ENCODE results near the gene APBA2. TPM values are rescaled to one million over a fixed set of nuclear protein-coding genes. Genes with fewer than 3 reads are reported as not detected.

Gene APBA2
- total RNA-seq, 4 donors from 2014 or later = 1.6 to 8.2 (median 2.5) TPM

GRCh38 chr15:29135702-29136646 lies 250.2 kb downstream of the APBA2 start:
- in situ Hi-C loops (cut with MboI; ENCODE audit: low pct_ligation_motif_present in 1 of 4, low pct_unique_long_range_greater_than_20kb in 1 of 4, low sequenced_read_pairs in 3 of 4) = no loop called here

DNA sequence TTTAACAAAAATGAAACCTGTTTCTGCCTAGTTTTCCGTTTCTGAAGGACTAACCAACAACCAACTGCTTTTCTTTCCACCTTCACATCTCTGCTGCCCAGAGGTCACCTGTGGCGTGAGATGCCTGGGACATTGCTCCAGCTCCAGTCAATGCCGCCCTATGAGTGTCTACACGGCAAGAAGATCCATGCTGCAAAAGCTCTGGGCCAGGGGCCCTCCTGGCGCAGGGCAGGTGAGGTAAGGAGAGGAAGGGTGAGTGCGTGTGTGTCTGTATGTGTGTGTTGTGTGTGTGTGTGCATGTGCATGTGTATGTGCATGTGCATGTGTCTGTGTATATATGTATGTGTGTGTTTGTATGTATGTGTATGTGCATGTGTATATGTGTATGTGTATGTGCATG lies 252.5 kb downstream of the APBA2 start:
- in situ Hi-C loops (cut with MboI; ENCODE audit: low pct_ligation_motif_present in 1 of 4, low pct_unique_long_range_greater_than_20kb in 1 of 4, low sequenced_read_pairs in 3 of 4) (no loop called here), intact Hi-C loops (cut with DNase I; ENCODE audit: low total_unique reads) (no loop called here)
- H3K27me3 ChIP-seq = peaks cover 6% of the 10 kb centered on the region
- no peaks in the 10 kb centered on the region for H3K36me3 ChIP-seq
- H3K27ac ChIP-seq = no peak overlapping the region
- WGBS, 2 donors (ENCODE audit: low coverage in 1 of 2) = 40 to 92% methylated on average over 1 to 6 of the region's 6 CpGs
- no peak for TF ChIP-seq POLR2A (IDR thresholded peaks at IDR 0.05)
- no peak for TF ChIP-seq EP300 (IDR thresholded peaks at IDR 0.05; ENCODE audit: low read depth)
- TF ChIP-seq, protein P1, sequence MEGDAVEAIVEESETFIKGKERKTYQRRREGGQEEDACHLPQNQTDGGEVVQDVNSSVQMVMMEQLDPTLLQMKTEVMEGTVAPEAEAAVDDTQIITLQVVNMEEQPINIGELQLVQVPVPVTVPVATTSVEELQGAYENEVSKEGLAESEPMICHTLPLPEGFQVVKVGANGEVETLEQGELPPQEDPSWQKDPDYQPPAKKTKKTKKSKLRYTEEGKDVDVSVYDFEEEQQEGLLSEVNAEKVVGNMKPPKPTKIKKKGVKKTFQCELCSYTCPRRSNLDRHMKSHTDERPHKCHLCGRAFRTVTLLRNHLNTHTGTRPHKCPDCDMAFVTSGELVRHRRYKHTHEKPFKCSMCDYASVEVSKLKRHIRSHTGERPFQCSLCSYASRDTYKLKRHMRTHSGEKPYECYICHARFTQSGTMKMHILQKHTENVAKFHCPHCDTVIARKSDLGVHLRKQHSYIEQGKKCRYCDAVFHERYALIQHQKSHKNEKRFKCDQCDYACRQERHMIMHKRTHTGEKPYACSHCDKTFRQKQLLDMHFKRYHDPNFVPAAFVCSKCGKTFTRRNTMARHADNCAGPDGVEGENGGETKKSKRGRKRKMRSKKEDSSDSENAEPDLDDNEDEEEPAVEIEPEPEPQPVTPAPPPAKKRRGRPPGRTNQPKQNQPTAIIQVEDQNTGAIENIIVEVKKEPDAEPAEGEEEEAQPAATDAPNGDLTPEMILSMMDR (IDR thresholded peaks at IDR 0.05) = no peak
- H3K9me3 ChIP-seq = no peaks in the 10 kb centered on the region
- no peak for DNase-seq
- no peak overlapping the region for H3K4me3 ChIP-seq
- peaks cover 0 to 14% (median 3%) of the 10 kb centered on the region in 4 donors for H3K4me1 ChIP-seq

More at GRCh38 chr15:29135702-29136646, 250.2 kb downstream of the APBA2 start:
- H3K4me1 ChIP-seq = peaks cover 0 to 8% (median 3%) of the 10 kb centered on the region in 4 donors
- WGBS, 2 donors (ENCODE audit: low coverage in 1 of 2) = 90% methylated on average over 5 to 31 of the region's 31 CpGs
- intact Hi-C loops (cut with DNase I; ENCODE audit: low total_unique reads) = no loop called here
- H3K4me3 ChIP-seq = no peak overlapping the region
- no peak overlapping the region for H3K27ac ChIP-seq
- TF ChIP-seq, protein P1 (IDR thresholded peaks at IDR 0.05) = no peak
- TF ChIP-seq POLR2AphosphoS5 (IDR thresholded peaks at IDR 0.05) (no peak), POLR2A (IDR thresholded peaks at IDR 0.05) (no peak), EP300 (IDR thresholded peaks at IDR 0.05; ENCODE audit: low read depth) (no peak)
- no peak for DNase-seq
- H3K27me3 ChIP-seq = peaks cover 6% of the 10 kb centered on the region
- no peaks in the 10 kb centered on the region for H3K9me3 ChIP-seq
- no peaks in the 10 kb centered on the region for H3K36me3 ChIP-seq

DNA sequence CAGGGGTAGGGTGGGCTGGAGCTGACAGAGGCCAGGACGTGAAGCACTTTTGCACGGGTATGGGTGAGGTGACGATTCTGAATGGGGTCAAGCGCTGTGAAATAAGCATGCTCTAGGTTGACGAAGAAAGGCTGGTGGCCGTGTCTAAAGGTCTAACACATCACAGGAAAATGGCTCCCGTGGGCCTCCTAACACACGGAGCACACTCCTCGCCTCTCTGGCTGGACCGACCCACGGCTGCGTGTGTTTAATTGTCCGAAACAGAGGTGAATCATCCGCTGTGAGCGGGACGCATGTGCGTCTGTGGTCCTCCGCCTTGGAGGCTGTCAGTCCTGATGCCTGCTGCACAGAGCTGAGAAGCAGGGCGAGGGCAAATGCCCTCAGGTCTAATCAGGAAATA lies 253.3 kb downstream of the APBA2 start:
- in situ Hi-C loops (cut with MboI; ENCODE audit: low pct_ligation_motif_present in 1 of 4, low pct_unique_long_range_greater_than_20kb in 1 of 4, low sequenced_read_pairs in 3 of 4) (no loop called here), intact Hi-C loops (cut with DNase I; ENCODE audit: low total_unique reads) (no loop called here)
- WGBS, 2 donors (ENCODE audit: low coverage in 1 of 2) = 82 to 84% methylated on average over 9 to 19 of the region's 19 CpGs
- Histone ChIP-seq H3K4me1 (peaks cover 0 to 14% (median 3%) of the 10 kb centered on the region in 4 donors), H3K4me3 (no peak overlapping the region), H3K27me3 (peaks cover 6% of the 10 kb centered on the region), H3K9me3 (no peaks in the 10 kb centered on the region), H3K27ac (no peak overlapping the region), H3K36me3 (no peaks in the 10 kb centered on the region)
- DNase-seq = no peak
- TF ChIP-seq EP300 (IDR thresholded peaks at IDR 0.05; ENCODE audit: low read depth) = no peak
- TF ChIP-seq, protein P1 (IDR thresholded peaks at IDR 0.05) = no peak
- no peak for TF ChIP-seq POLR2A (IDR thresholded peaks at IDR 0.05)
- no peak for TF ChIP-seq POLR2AphosphoS5 (IDR thresholded peaks at IDR 0.05)

DNA sequence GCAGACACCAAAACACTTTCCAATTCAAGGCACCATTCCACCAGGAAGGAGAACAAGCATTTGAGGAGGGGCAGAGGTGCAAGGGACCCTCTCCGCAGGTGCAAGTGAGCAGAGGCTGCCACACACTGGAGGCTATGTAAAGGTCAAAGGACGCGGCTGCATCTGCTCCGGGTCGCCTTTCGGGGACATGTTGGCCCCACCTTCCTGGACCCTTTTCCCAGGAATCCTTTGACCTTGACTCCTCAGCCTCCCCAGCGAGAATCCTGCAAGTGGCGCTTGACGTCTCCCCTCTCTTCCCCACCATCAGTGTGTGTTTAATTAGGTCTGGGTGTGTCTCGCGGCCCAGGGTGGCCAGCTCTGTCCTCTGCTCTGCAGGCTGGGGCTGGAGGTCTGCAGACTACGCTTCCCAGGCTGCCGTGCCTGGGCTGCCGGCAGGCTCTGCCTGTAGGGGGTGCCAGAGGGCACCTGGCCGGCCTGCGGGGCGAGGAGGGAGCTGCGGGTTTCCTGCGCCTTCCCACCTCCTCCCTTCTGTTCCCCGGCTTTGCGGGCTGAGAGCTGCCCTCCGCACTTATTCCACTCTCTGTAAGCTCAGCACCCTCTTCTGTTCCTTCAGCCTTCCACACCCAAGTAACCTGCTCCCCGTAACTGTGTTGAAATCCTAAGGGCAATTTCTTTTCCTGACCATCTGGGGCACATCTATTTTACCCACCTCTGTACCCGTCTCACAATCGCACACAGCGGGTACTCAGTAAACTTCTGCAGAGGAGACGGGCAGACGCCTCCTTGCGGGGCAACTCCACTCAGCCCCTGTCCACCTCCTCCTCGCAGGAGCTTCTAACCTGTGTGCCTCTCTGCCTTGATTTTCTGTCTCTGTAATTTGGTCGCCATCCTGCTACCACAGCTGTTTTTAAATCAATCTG lies 254.0 kb downstream of the APBA2 start:
- peak overlapping the region in 1 of 4 donors; percentile 8 for H3K4me3 ChIP-seq
- intact Hi-C loops (cut with DNase I; ENCODE audit: low total_unique reads) (no loop called here), in situ Hi-C loops (cut with MboI; ENCODE audit: low pct_ligation_motif_present in 1 of 4, low pct_unique_long_range_greater_than_20kb in 1 of 4, low sequenced_read_pairs in 3 of 4) (no loop called here)
- H3K27me3 ChIP-seq = peaks cover 6% of the 10 kb centered on the region
- peak; percentile 61 for DNase-seq
- no peak overlapping the region for H3K27ac ChIP-seq
- TF ChIP-seq, protein P1 (IDR thresholded peaks at IDR 0.05) = peak; percentile 55 to 88 (median 79)
- no peak for TF ChIP-seq EP300 (IDR thresholded peaks at IDR 0.05; ENCODE audit: low read depth)
- H3K4me1 ChIP-seq = peaks cover 0 to 14% (median 3%) of the 10 kb centered on the region in 4 donors
- no peaks in the 10 kb centered on the region for H3K36me3 ChIP-seq
- no peaks in the 10 kb centered on the region for H3K9me3 ChIP-seq
- WGBS, 2 donors (ENCODE audit: low coverage in 1 of 2) = 12 to 23% methylated on average over 8 to 31 of the region's 31 CpGs

Data from transverse colon (tissue), 4 donors.